Thyroid gland (tissue), 4 donors: ENCODE results near the gene CCKAR.

Experiments
- POLR2A ChIP-seq, 2 donors: fragments of 450-650 bp; IDR thresholded peaks; one replicate each; pipeline ENCODE4 v1.6.1; 2017; ENCODE audit warnings: antibody characterized with exemption in 2 of 2, mild to moderate bottlenecking in 2 of 2, moderate library complexity in 1 of 2
- TF ChIP-seq, protein P1 (sequence below), 6 experiments: fragments of 200-600 bp in 3 of 6; fragments of 450-650 bp in 3 of 6; sonication (generic) in 3 of 6; IDR thresholded peaks; one replicate each; pipeline ENCODE4 v1.5.1; 2016 to 2019; ENCODE audit warnings: antibody characterized with exemption in 6 of 6, mild to moderate bottlenecking in 2 of 6, inconsistent platforms in 1 of 6, moderate library complexity in 1 of 6

DNA sequence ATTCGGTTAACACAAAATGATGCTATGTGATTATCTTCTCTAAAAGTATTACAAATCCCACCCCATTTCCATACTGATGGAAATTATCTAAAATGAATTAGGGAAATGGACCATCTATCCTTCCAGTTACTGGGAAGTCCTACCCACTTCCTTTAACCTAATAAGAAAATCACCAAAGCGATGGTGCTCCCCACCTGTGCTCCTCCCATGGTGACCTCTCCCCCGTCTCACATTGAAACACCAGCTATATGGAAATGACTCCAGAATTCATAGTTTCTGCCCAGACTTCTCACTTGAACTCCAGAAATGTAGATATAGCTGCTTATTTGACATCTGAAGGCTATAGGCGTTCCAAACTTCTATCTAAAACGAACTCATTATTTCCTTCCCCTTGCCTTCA is 48.5 kb downstream of the CCKAR start:
- TF ChIP-seq, protein P1, sequence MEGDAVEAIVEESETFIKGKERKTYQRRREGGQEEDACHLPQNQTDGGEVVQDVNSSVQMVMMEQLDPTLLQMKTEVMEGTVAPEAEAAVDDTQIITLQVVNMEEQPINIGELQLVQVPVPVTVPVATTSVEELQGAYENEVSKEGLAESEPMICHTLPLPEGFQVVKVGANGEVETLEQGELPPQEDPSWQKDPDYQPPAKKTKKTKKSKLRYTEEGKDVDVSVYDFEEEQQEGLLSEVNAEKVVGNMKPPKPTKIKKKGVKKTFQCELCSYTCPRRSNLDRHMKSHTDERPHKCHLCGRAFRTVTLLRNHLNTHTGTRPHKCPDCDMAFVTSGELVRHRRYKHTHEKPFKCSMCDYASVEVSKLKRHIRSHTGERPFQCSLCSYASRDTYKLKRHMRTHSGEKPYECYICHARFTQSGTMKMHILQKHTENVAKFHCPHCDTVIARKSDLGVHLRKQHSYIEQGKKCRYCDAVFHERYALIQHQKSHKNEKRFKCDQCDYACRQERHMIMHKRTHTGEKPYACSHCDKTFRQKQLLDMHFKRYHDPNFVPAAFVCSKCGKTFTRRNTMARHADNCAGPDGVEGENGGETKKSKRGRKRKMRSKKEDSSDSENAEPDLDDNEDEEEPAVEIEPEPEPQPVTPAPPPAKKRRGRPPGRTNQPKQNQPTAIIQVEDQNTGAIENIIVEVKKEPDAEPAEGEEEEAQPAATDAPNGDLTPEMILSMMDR (IDR thresholded peaks at IDR 0.05) = no peak
- no peak for TF ChIP-seq POLR2A (IDR thresholded peaks at IDR 0.05)
